Panc1 (cell line): Measurements from ENCODE around the gene NPNT.

ENCODE experiments used
- POLR2AphosphoS5 ChIP-seq: IDR thresholded peaks from 2 replicates; pipeline ENCODE4 v1.6.1; 2012; ENCODE audit warnings: mild to moderate bottlenecking, low read depth, low read length, moderate library complexity
- REST ChIP-seq, 2 experiments: IDR thresholded peaks; 2 replicates each; pipeline ENCODE4 v1.6.1; 2011 to 2012; ENCODE audit warnings: low read depth in 2 of 2, control low read depth in 1 of 2, low read length in 1 of 2, mild to moderate bottlenecking in 1 of 2, moderate library complexity in 1 of 2; ENCODE audit not compliant: insufficient read depth in 1 of 2
- SIN3A ChIP-seq: IDR thresholded peaks from 2 replicates; pipeline ENCODE4 v1.6.1; 2012; ENCODE audit warnings: low read depth, mild to moderate bottlenecking, low read length, moderate library complexity, borderline replicate concordance; ENCODE audit not compliant: insufficient read depth
- TCF7L2 ChIP-seq: IDR thresholded peaks from 2 replicates; pipeline ENCODE4 v1.6.1; 2011; ENCODE audit warnings: mild to moderate bottlenecking, low read depth, low read length, inconsistent platforms
- TF ChIP-seq, protein P1 (sequence below): fragments of 450-650 bp; IDR thresholded peaks from 2 replicates; pipeline ENCODE4 v1.5.1; 2017; ENCODE audit warnings: mild to moderate bottlenecking

DNA sequence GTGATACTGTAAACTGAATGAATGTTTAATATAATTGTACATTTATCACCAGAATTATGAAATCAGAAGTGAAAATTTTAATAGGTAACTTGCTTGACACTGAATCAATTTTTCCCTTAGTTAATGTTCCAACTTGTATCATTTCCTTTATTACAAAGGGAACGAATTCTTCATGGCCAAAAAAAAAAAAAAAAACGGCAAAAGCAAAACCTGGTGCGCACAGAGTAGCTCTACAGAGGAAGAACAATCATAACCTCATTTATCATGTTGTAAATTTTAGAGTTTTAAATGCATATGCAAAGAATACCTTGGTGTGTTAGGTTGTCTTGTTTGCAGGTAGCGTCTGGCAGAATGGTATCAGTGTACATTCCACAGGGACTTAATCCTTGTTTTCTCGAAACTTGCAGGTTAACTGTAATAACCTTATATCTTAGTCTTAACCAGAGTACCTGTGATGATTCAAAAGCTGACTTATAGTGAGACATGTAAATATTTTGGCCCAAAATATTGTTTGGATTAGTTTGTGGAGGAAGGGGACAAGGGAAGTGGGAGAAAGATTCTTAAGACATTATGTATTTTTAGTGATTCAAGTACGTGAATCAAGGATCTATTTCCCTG lies 70.0 kb downstream of the NPNT start:
- TF ChIP-seq, protein P1, sequence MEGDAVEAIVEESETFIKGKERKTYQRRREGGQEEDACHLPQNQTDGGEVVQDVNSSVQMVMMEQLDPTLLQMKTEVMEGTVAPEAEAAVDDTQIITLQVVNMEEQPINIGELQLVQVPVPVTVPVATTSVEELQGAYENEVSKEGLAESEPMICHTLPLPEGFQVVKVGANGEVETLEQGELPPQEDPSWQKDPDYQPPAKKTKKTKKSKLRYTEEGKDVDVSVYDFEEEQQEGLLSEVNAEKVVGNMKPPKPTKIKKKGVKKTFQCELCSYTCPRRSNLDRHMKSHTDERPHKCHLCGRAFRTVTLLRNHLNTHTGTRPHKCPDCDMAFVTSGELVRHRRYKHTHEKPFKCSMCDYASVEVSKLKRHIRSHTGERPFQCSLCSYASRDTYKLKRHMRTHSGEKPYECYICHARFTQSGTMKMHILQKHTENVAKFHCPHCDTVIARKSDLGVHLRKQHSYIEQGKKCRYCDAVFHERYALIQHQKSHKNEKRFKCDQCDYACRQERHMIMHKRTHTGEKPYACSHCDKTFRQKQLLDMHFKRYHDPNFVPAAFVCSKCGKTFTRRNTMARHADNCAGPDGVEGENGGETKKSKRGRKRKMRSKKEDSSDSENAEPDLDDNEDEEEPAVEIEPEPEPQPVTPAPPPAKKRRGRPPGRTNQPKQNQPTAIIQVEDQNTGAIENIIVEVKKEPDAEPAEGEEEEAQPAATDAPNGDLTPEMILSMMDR, result no peak
- no peak for TF ChIP-seq TCF7L2
- TF ChIP-seq POLR2AphosphoS5, result no peak
- no peak for TF ChIP-seq REST (IDR thresholded peaks at IDR 0.05; ENCODE audit: insufficient read depth in 1 of 2, low read depth in 2 of 2, low read length in 1 of 2)
- no peak for TF ChIP-seq SIN3A
